ENCODE measurements around the gene VAT1L.
A peak's percentile ranks its signal among the peaks of the same experiment; 100 is the strongest.

The VAT1L gene

GRCh38 chr16:77949445-77949844 lies 161.1 kb downstream of the VAT1L start:
- no peak overlapping the region for H3K4me3 ChIP-seq (ENCODE audit: low read depth, low read length)
- no peak for DNase-seq (ENCODE audit: low read depth)
- no peak for TF ChIP-seq CTCF (IDR thresholded peaks at IDR 0.05; ENCODE audit: insufficient read depth, low read depth, low read length, missing control alignments)

- peak; percentile 69 for DNase-seq (ENCODE audit: low read depth)
- no peak overlapping the region for H3K4me3 ChIP-seq (ENCODE audit: low read depth, low read length)
- TF ChIP-seq CTCF (IDR thresholded peaks at IDR 0.05; ENCODE audit: insufficient read depth, low read depth, low read length, missing control alignments): peak; percentile 37
Measured at GRCh38 chr16:77951788-77952187, 163.4 kb downstream of the VAT1L start.

GRCh38 chr16:77955127-77955526 lies 166.8 kb downstream of the VAT1L start:
- H3K4me3 ChIP-seq (ENCODE audit: low read depth, low read length): no peak overlapping the region
- no peak for DNase-seq (ENCODE audit: low read depth)
- TF ChIP-seq CTCF (IDR thresholded peaks at IDR 0.05; ENCODE audit: insufficient read depth, low read depth, low read length, missing control alignments): no peak

GRCh38 chr16:77956231-77956630 lies 167.9 kb downstream of the VAT1L start:
- DNase-seq (ENCODE audit: low read depth): no peak
- no peak for TF ChIP-seq CTCF (IDR thresholded peaks at IDR 0.05; ENCODE audit: insufficient read depth, low read depth, low read length, missing control alignments)
- no peak overlapping the region for H3K4me3 ChIP-seq (ENCODE audit: low read depth, low read length)

- no peak for TF ChIP-seq CTCF (IDR thresholded peaks at IDR 0.05; ENCODE audit: insufficient read depth, low read depth, low read length, missing control alignments)
- DNase-seq (ENCODE audit: low read depth): no peak
- no peak overlapping the region for H3K4me3 ChIP-seq (ENCODE audit: low read depth, low read length)
Measured at GRCh38 chr16:77960766-77961165, 172.4 kb downstream of the VAT1L start.

GRCh38 chr16:77961814-77962213 lies 173.4 kb downstream of the VAT1L start:
- no peak for TF ChIP-seq CTCF (IDR thresholded peaks at IDR 0.05; ENCODE audit: insufficient read depth, low read depth, low read length, missing control alignments)
- DNase-seq (ENCODE audit: low read depth): peak; percentile 21
- no peak overlapping the region for H3K4me3 ChIP-seq (ENCODE audit: low read depth, low read length)

GRCh38 chr16:77962689-77963088 lies 174.3 kb downstream of the VAT1L start:
- no peak overlapping the region for H3K4me3 ChIP-seq (ENCODE audit: low read depth, low read length)
- no peak for TF ChIP-seq CTCF (IDR thresholded peaks at IDR 0.05; ENCODE audit: insufficient read depth, low read depth, low read length, missing control alignments)
- DNase-seq (ENCODE audit: low read depth): no peak

All from GM12865 (cell line).